ENCODE data around the gene MED29. TPM values are rescaled to one million over a fixed set of nuclear protein-coding genes. Genes with fewer than 3 reads are reported as not detected.

The MED29 gene
- total and polyA plus RNA-seq, 2 donors (not counting 1 experiment from before 2014, with no cell fraction given): 23.0 to 28.9 TPM

DNA sequence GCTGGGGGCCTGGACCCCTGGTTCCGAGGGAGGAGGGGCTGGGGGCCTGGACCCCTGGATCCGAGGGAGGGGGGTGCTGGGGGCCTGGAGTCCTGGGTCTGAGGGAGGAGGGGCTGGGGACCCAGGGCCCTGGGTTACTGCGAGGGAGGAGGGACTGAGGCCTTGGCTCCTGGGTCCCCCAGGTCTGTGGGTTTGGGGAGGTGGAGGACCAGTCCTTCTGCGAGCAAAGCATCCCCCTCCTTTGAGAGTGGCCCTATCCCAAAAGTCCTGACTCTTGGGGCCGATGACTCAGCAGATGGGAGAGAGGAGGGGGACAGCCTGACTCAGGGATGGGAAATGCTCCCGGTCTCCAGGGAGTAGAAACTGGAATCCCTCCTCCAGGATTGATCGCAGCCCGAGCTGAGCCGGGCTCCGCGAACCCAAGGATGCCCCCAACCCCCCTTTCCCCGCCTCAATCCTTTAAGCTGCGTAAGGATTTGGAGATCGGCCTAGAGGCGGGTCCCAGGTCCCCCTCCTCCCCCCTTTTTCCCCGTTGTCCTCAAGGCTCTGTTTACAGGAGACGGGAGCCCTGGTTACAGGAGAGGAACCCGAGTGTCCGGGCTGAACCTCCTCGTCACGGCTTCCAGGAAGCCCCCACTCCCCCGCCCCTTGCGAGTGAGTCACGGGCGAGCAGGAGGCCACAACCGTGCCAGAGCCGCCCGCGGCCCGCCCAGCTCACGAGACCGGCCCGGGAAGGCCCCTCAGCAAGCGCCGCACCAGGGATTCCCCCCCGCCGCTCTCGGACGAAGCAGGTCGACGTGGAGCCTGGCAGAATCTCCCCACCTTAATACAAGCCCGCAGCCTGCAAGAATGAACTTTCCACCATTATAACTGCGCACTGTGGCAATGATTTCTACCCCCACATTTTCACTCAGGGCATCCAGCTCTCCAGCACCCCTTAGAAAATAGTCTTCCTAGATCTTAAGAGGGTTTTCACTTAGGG, 12.4 kb downstream of the MED29 start:
- Histone ChIP-seq H2AFZ (ENCODE audit: low read length) (no peak overlapping the region), H3K4me3 (replicated peaks in 1 of 4; ENCODE audit: control extremely low read depth in 1 of 4, insufficient read depth in 1 of 4, low read depth in 3 of 4, low read length in 4 of 4) (peak overlapping the region; percentile 30 to 58 (median 44)), H3K27me3 (ENCODE audit: control insufficient read depth, insufficient read depth, low read length) (no peaks in the 10 kb centered on the region), H3K9me3 (ENCODE audit: control insufficient read depth, insufficient read depth, low read depth, low read length) (no peaks in the 10 kb centered on the region), H3K9ac (ENCODE audit: insufficient read depth, low read length) (peak overlapping the region; percentile 86), H3K79me2 (ENCODE audit: control insufficient read depth, insufficient read depth, low read length) (peaks cover 29% of the 10 kb centered on the region), H3K4me2 (ENCODE audit: extremely low read depth, insufficient read depth, low read length) (peak overlapping the region; percentile 79), H3K27ac (ENCODE audit: insufficient read depth, low read length) (peak overlapping the region; percentile 96), H3K36me3 (ENCODE audit: control insufficient read depth, insufficient read depth, low read length) (peaks cover 12% of the 10 kb centered on the region), H3K4me1 (ENCODE audit: control insufficient read depth, extremely low read depth, insufficient read depth, low read length) (peaks cover 29% of the 10 kb centered on the region), H4K20me1 (ENCODE audit: control insufficient read depth, extremely low read depth, insufficient read depth, low read length) (peaks cover 6% of the 10 kb centered on the region)
- no peak for TF ChIP-seq EZH2 (IDR thresholded peaks at IDR 0.05; ENCODE audit: low read length, missing control alignments)
- TF ChIP-seq, protein P1, sequence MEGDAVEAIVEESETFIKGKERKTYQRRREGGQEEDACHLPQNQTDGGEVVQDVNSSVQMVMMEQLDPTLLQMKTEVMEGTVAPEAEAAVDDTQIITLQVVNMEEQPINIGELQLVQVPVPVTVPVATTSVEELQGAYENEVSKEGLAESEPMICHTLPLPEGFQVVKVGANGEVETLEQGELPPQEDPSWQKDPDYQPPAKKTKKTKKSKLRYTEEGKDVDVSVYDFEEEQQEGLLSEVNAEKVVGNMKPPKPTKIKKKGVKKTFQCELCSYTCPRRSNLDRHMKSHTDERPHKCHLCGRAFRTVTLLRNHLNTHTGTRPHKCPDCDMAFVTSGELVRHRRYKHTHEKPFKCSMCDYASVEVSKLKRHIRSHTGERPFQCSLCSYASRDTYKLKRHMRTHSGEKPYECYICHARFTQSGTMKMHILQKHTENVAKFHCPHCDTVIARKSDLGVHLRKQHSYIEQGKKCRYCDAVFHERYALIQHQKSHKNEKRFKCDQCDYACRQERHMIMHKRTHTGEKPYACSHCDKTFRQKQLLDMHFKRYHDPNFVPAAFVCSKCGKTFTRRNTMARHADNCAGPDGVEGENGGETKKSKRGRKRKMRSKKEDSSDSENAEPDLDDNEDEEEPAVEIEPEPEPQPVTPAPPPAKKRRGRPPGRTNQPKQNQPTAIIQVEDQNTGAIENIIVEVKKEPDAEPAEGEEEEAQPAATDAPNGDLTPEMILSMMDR (conservative IDR thresholded peaks at IDR 0.05 in 1 of 2, IDR thresholded peaks at IDR 0.05 in 1 of 2; ENCODE audit: low read depth in 1 of 2, low read length in 2 of 2): no peak
- DNase-seq (ENCODE audit: low read depth in 2 of 2): peak; percentile 97 to 100

DNA sequence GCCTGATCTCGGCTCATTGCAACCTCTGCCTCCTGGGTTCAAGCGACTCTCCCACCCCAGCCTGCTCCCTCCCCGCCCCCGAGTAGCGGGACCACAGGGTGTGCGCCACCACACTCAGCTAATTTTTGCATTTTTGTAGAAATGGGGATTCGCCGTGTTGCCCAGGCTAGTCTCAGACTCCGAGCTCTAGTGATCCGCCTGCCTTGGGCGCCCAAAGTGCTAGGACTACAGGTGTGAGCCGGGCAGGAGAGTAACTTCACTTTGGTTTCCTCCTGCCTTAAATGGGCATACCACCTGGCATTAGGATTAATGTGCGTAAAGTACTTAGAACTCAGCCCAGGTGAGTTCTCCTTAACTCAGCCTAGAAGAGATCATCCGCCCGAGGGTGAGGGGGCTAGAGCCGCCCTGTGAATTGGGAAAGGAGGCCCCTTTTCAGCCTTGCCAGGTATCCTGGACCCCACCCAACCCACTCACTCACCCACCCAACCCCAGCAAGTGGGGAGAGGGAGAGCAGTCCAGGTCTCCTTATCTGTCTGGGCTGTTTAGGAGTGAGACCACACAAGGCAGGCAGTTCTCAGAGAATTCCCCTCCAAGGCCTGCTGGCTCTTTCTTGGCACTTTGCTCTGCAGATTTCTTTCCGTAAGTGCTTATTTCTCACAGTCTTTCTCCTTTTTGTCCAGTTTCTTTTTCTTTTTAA, 14.2 kb downstream of the MED29 start:
- peaks cover 28% of the 10 kb centered on the region for H3K4me1 ChIP-seq (ENCODE audit: control insufficient read depth, extremely low read depth, insufficient read depth, low read length)
- H3K79me2 ChIP-seq (ENCODE audit: control insufficient read depth, insufficient read depth, low read length): peaks cover 38% of the 10 kb centered on the region
- peaks cover 6% of the 10 kb centered on the region for H4K20me1 ChIP-seq (ENCODE audit: control insufficient read depth, extremely low read depth, insufficient read depth, low read length)
- H3K27me3 ChIP-seq (ENCODE audit: control insufficient read depth, insufficient read depth, low read length): no peaks in the 10 kb centered on the region
- peak overlapping the region; percentile 95 for H3K27ac ChIP-seq (ENCODE audit: insufficient read depth, low read length)
- no peak for DNase-seq (ENCODE audit: low read depth in 2 of 2)
- H2AFZ ChIP-seq (ENCODE audit: low read length): no peak overlapping the region
- H3K4me2 ChIP-seq (ENCODE audit: extremely low read depth, insufficient read depth, low read length): no peak overlapping the region
- peaks cover 12% of the 10 kb centered on the region for H3K36me3 ChIP-seq (ENCODE audit: control insufficient read depth, insufficient read depth, low read length)
- H3K9ac ChIP-seq (ENCODE audit: insufficient read depth, low read length): no peak overlapping the region
- TF ChIP-seq, protein P1 (conservative IDR thresholded peaks at IDR 0.05 in 1 of 2, IDR thresholded peaks at IDR 0.05 in 1 of 2; ENCODE audit: low read depth in 1 of 2, low read length in 2 of 2): no peak
- no peak for TF ChIP-seq EZH2 (IDR thresholded peaks at IDR 0.05; ENCODE audit: low read length, missing control alignments)
- H3K9me3 ChIP-seq (ENCODE audit: control insufficient read depth, insufficient read depth, low read depth, low read length): no peaks in the 10 kb centered on the region
- peak overlapping the region in 1 of 4 experiments; percentile 98 for H3K4me3 ChIP-seq (replicated peaks in 1 of 4; ENCODE audit: control extremely low read depth in 1 of 4, insufficient read depth in 1 of 4, low read depth in 3 of 4, low read length in 4 of 4)
